HTR-8/SVneo (cell line): Measurements from ENCODE around the gene LAMA1.

ENCODE experiments used
- DNase-seq: peaks from one replicate; pipeline ENCODE4 v3.0.0; 2011; ENCODE audit warnings: low spot score, mixed read lengths; ENCODE audit not compliant: insufficient read length
- FAIRE-seq: peaks from 2 replicates; lab custom pipeline; 2011; peaks lifted over from hg19 to GRCh38; lab: Jason Lieb, UNC

The LAMA1 gene

DNA sequence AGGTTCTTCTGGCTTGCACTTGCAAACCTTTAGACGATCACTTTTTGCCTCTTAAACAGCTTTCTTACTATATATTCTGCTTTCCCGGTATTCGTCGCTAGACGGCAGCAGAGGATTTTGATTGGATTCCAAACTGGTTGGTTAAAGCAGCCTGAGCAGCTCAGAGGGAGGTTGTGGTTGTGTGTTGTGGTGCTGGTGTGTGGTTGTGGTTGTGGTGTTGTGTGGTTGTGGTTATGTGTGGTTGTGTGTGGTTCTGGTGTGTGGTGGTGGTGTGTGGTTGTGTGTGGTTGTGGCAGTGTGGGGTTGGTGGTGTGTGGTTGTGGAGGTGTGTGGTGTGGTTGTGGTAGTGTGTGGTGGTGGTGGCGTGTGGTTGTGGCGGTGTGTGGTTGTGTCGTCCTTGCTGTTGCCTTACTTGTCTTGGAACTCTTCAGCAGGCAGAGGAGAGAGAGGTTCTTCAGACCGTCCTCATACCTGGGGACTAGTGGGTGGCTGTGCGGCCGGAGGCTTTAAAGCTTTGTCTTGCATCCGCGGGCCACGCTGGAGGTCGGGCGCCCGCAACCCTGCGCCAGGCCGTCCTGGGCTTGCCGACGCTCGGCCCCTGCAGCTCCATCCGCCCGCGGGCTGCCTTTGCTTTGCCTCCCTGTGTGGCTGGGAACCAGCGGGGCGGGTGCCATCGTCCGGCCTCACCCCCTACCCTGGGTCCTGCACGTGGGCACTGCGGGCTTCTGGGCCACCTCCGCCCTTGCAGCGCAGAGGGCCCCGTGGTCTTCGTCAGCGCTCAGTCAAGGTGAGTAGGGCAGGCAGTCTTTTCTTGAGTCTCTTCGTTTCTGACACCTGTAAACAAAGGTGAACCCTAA lies 197.3 kb downstream of the LAMA1 start:
- FAIRE-seq: peak; percentile 94

GRCh38 chr18:6917072-6917471 lies 200.5 kb downstream of the LAMA1 start:
- FAIRE-seq (no peak), DNase-seq (no peak)

More for the DNA sequence above, 197.3 kb downstream of the LAMA1 start:
- peak; percentile 58 for DNase-seq

DNA sequence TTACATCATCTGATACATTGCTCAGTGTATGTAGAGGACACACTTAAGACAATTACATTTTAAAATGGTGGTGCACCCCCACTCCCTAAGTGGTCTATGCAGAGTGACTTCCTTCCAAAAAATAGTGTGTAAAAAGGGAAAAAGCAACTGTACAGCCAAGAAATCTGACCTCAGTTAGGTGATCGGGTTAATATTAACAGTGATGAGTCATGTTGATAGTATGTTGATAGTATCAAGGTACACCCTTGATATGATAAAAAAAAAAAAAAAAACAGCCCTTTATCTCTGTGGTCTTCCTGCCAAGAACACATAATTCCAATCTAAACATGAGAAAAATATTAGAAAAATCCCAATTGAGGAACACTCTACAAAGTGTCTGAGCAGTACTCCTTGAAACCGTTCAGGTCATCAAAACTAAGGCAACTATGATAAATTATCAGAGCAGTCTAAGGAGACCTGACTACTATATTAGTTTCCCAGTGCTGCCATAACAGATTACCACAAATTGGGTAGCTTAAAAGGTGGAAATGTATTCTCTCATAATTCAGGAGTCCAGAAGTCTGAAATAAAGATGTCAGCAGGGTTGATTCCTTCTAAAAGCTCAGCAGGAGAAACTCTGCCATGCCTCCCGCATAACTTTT lies 216.2 kb downstream of the LAMA1 start:
- no peak for DNase-seq
- FAIRE-seq: no peak

DNA sequence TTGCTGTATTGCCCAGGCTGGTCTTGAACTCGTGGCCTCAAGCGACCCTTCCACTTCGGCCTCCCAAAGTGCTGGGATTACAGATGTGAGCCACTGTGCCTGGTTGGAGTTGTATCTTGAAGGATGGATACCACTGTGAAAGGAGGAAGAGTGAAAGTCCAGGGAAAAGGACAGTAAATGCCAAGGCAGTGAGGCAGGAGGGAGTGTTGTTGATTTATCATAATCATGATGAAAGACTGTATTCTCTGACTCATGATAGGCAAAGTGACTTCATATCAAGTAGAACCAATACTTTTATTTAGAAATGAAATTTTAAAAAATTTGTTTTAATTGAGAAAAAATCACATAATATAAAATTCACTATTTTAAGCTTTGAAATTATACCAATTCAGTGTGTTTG lies 225.8 kb downstream of the LAMA1 start:
- FAIRE-seq: no peak
- DNase-seq: no peak
